ENCODE results near the gene RAB8B. TPM values are rescaled to one million over a fixed set of nuclear protein-coding genes. Genes with fewer than 3 reads are reported as not detected.

RAB8B gene
- total and polyA plus RNA-seq, 9 of the 15 experiments (the other 6 are each of a cell fraction or from before 2014, with no cell fraction given): 7.8 to 32.1 (median 24.2) TPM

GRCh38 chr15:63288778-63289378 lies 99.5 kb downstream of the RAB8B start:
- H3K9ac ChIP-seq (ENCODE audit: insufficient read depth in 1 of 2, low read depth in 2 of 2, low read length in 2 of 2): no peak overlapping the region
- H3K27me3 ChIP-seq (ENCODE audit: control insufficient read depth in 2 of 2, insufficient read depth in 2 of 2, low read length in 2 of 2): no peaks in the 10 kb centered on the region
- ChIA-PET POLR2A (interaction anchor here (1.0 to 1.1 kb wide), 2 partner anchors 10 to 124 kb away, joined by 3 read pairs; no protein-coding TSS in a partner anchor), CTCF (ENCODE audit: low intra/inter-chr PET ratio) (interaction anchor here (0.8 to 4.5 kb wide), 6 partner anchors 113 to 1392 kb away, joined by 3 to 35 read pairs (median 4); no protein-coding TSS in a partner anchor)
- no peak overlapping the region for H3K27ac ChIP-seq (ENCODE audit: extremely low read depth, low read depth, low read length)
- peak; percentile 77 for ATAC-seq
- no peaks in the 10 kb centered on the region for H3K79me2 ChIP-seq (ENCODE audit: control insufficient read depth, insufficient read depth, low read length)
- FAIRE-seq: peak; percentile 75
- H3K4me2 ChIP-seq (ENCODE audit: insufficient read depth, low read length): no peak overlapping the region
- intact Hi-C loops (cut with micrococcal nuclease) (loop anchor here (1.0 to 10.0 kb wide), 5 partner anchors 113 to 778 kb away; no protein-coding TSS in a partner anchor), in situ Hi-C loops (cut with MboI) (loop anchor here (25.0 kb wide), 1 partner anchor 773 kb away; no protein-coding TSS in a partner anchor)
- no peaks in the 10 kb centered on the region for H3K9me3 ChIP-seq (replicated peaks; ENCODE audit: control insufficient read depth, insufficient read depth, low read depth, low read length)
- peaks cover 4 to 16% of the 10 kb centered on the region in 2 experiments; a peak in 4 of 5 replicates for H3K4me1 ChIP-seq (replicated peaks in 1 of 2; ENCODE audit: control insufficient read depth in 2 of 2, insufficient read depth in 2 of 2, low read length in 2 of 2)
- H3K9me1 ChIP-seq (ENCODE audit: control insufficient read depth, insufficient read depth, low read length): no peaks in the 10 kb centered on the region
- DNase-seq (ENCODE audit: extremely low read depth in 1 of 4, low spot score in 3 of 4): peak; percentile 29 to 69 (median 53)
- H3K36me3 ChIP-seq (ENCODE audit: control insufficient read depth, insufficient read depth, low read length): peaks cover 3% of the 10 kb centered on the region; the same call in 1 of the 3 replicates
- no TSS peak for BruUV-seq (replicated peaks)
- no peak overlapping the region for H3K4me3 ChIP-seq
- WGBS (ENCODE audit: insufficient coverage, low coverage, missing lambda C conversion rate): 0% methylated on average over 4 of the region's 4 CpGs
- H2AFZ ChIP-seq (ENCODE audit: low read depth, low read length): peak overlapping the region; percentile 43; the same call in 1 of the 2 replicates
- no peaks in the 10 kb centered on the region for H4K20me1 ChIP-seq (replicated peaks; ENCODE audit: control insufficient read depth, insufficient read depth, low read length)
- no peak for TF ChIP-seq YY1 (IDR thresholded peaks at IDR 0.05; ENCODE audit: borderline replicate concordance in 1 of 3, control insufficient read depth in 1 of 3, extremely low read depth in 1 of 3, insufficient read depth in 3 of 3, insufficient read length in 1 of 3, insufficient replicate concordance in 2 of 3, low read depth in 1 of 3, low read length in 2 of 3)
- TF ChIP-seq MEIS2 (IDR thresholded peaks at IDR 0.05; ENCODE audit: partially characterized antibody): no peak
- TF ChIP-seq RB1 (IDR thresholded peaks at IDR 0.05; ENCODE audit: low read depth): 0 out of 2 replicates have a peak, but pooled peaks have one; percentile 18
- no peak for TF ChIP-seq PREB (CRISPR knock-in tag; IDR thresholded peaks at IDR 0.05)
- no peak for TF ChIP-seq CBFB (CRISPR knock-in tag; IDR thresholded peaks at IDR 0.05)
- TF ChIP-seq CC2D1A (IDR thresholded peaks at IDR 0.05): peak; percentile 49; the same call in 1 of the 2 replicates
- TF ChIP-seq PTTG1 (tag; IDR thresholded peaks at IDR 0.05; ENCODE audit: low read depth): no peak
- TF ChIP-seq FOXJ2 (tag; IDR thresholded peaks at IDR 0.05): no peak
- TF ChIP-seq, protein P1, sequence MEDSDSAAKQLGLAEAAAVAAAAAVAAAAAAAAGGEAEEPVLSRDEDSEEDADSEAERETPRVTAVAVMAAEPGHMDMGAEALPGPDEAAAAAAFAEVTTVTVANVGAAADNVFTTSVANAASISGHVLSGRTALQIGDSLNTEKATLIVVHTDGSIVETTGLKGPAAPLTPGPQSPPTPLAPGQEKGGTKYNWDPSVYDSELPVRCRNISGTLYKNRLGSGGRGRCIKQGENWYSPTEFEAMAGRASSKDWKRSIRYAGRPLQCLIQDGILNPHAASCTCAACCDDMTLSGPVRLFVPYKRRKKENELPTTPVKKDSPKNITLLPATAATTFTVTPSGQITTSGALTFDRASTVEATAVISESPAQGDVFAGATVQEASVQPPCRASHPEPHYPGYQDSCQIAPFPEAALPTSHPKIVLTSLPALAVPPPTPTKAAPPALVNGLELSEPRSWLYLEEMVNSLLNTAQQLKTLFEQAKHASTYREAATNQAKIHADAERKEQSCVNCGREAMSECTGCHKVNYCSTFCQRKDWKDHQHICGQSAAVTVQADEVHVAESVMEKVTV (CRISPR knock-in tag; IDR thresholded peaks at IDR 0.05): peak; percentile 98
- no peak for TF ChIP-seq HDAC1 (IDR thresholded peaks at IDR 0.05)
- TF ChIP-seq, protein P2, sequence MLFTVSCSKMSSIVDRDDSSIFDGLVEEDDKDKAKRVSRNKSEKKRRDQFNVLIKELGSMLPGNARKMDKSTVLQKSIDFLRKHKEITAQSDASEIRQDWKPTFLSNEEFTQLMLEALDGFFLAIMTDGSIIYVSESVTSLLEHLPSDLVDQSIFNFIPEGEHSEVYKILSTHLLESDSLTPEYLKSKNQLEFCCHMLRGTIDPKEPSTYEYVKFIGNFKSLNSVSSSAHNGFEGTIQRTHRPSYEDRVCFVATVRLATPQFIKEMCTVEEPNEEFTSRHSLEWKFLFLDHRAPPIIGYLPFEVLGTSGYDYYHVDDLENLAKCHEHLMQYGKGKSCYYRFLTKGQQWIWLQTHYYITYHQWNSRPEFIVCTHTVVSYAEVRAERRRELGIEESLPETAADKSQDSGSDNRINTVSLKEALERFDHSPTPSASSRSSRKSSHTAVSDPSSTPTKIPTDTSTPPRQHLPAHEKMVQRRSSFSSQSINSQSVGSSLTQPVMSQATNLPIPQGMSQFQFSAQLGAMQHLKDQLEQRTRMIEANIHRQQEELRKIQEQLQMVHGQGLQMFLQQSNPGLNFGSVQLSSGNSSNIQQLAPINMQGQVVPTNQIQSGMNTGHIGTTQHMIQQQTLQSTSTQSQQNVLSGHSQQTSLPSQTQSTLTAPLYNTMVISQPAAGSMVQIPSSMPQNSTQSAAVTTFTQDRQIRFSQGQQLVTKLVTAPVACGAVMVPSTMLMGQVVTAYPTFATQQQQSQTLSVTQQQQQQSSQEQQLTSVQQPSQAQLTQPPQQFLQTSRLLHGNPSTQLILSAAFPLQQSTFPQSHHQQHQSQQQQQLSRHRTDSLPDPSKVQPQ (CRISPR knock-in tag; IDR thresholded peaks at IDR 0.05; ENCODE audit: borderline replicate concordance): no peak
- TF ChIP-seq CHD1 (IDR thresholded peaks at IDR 0.05; ENCODE audit: low read length): no peak
- peak; percentile 76 for TF ChIP-seq SMC3 (conservative IDR thresholded peaks at IDR 0.05; ENCODE audit: insufficient read depth, low read depth, low read length)
- TF ChIP-seq MCM2 (IDR thresholded peaks at IDR 0.05; ENCODE audit: low read depth): no peak
- TF ChIP-seq PHTF2 (CRISPR knock-in tag; IDR thresholded peaks at IDR 0.05): no peak
